Regular cardiac myocyte (primary cell): ENCODE measurements around the gene EPHB6. TPM values are rescaled to one million over a fixed set of nuclear protein-coding genes. Genes with fewer than 3 reads are reported as not detected.

Source experiments
- total RNA-seq: library from RNA; depleted of rRNA; stranded (reverse); fragments of >200 nt; gene quantifications from 2 replicates; pipeline ENCODE4 v1.2.3, GENCODE V29; 2014

The EPHB6 gene
- 1.1 and 11.5 TPM in 2 replicates for total RNA-seq

GRCh38 chr7:142854372-142855113 lies at the start of gene EPHB6:
EPHB6 (plus strand) TSS chr7:142855076; CDS start chr7:142863228, 8,152 bp downstream.

GRCh38 chr7:142885311-142886230 lies 30.7 kb downstream of the EPHB6 start, which contains the start of gene TRPV6:
TRPV6 (minus strand) TSS chr7:142885745.

Other genes starting within 250 kb of the EPHB6 start
- not detected in 2 replicates for gene PRSS1, start 105.6 kb upstream of the EPHB6 start, total RNA-seq
- not detected in 2 replicates for gene PRSS2, start 84.1 kb upstream of the EPHB6 start, total RNA-seq
- gene TRPV6, start 30.7 kb downstream of the EPHB6 start, total RNA-seq = not detected in 2 replicates
- not detected in 2 replicates for gene TRPV5, start 78.7 kb downstream of the EPHB6 start, total RNA-seq
- not detected in 2 replicates for gene LLCFC1, start 84.4 kb downstream of the EPHB6 start, total RNA-seq
- under 0.01 TPM in 1 of 2 replicates, not detected in the other for gene KEL, start 107.3 kb downstream of the EPHB6 start, total RNA-seq
- 0.19 TPM in 1 of 2 replicates, not detected in the other for gene OR9A2, start 172.1 kb downstream of the EPHB6 start, total RNA-seq
- gene OR6V1, start 197.3 kb downstream of the EPHB6 start, total RNA-seq = not detected in 2 replicates